Trophoblast cell (in vitro differentiated cells and primary cell): ENCODE measurements around the gene DUOXA2.

ENCODE experiments used
- DNase-seq, 2 donors: peaks; one replicate each; pipeline ENCODE4 v3.0.0-alpha.2; 2016
- H2AFZ ChIP-seq: 2 replicates; pipeline ENCODE4 v1.6.1; 2013; ENCODE audit warnings: low read length, moderate library complexity, mild to moderate bottlenecking; ENCODE audit not compliant: insufficient read depth, poor library complexity
- H2AK5ac ChIP-seq: 2 replicates; pipeline ENCODE4 v1.6.1; 2013; ENCODE audit warnings: mild to moderate bottlenecking, low read length
- H2BK120ac ChIP-seq: 2 replicates; pipeline ENCODE4 v1.6.1; 2013; ENCODE audit warnings: low read length, mild to moderate bottlenecking, moderate library complexity; ENCODE audit not compliant: insufficient read depth, poor library complexity
- H2BK12ac ChIP-seq: 2 replicates; pipeline ENCODE4 v1.6.1; 2013; ENCODE audit warnings: mild to moderate bottlenecking, low read length, moderate library complexity
- H2BK5ac ChIP-seq: 2 replicates; pipeline ENCODE4 v1.6.1; 2013; ENCODE audit warnings: low read length, low read depth, moderate library complexity, mild to moderate bottlenecking; ENCODE audit not compliant: poor library complexity
- H3K14ac ChIP-seq: 2 replicates; pipeline ENCODE4 v1.6.1; 2013; ENCODE audit warnings: mild to moderate bottlenecking, low read length
- H3K18ac ChIP-seq: 2 replicates; pipeline ENCODE4 v1.6.1; 2013; ENCODE audit warnings: mild to moderate bottlenecking, low read length
- H3K23ac ChIP-seq: 2 replicates; pipeline ENCODE4 v1.6.1; 2013; ENCODE audit warnings: low read length
- H3K27ac ChIP-seq: 2 replicates; pipeline ENCODE4 v1.5.1; 2013; ENCODE audit warnings: low read depth, mild to moderate bottlenecking, inconsistent platforms, low read length, moderate library complexity
- H3K27me3 ChIP-seq: 2 replicates; pipeline ENCODE4 v1.6.1; 2013; ENCODE audit warnings: inconsistent platforms, mild to moderate bottlenecking, low read length, moderate library complexity; ENCODE audit not compliant: insufficient read depth
- H3K36me3 ChIP-seq, 2 experiments: 1 replicate in 1 of 2; 2 replicates in 1 of 2; pipeline ENCODE4 v1.6.1; 2013; ENCODE audit warnings: low read length in 2 of 2, mild to moderate bottlenecking in 2 of 2, moderate library complexity in 1 of 2; ENCODE audit not compliant: insufficient read depth in 2 of 2, control insufficient read depth in 1 of 2
- H3K4ac ChIP-seq: 2 replicates; pipeline ENCODE4 v1.6.1; 2013; ENCODE audit warnings: low read depth, mild to moderate bottlenecking, low read length, moderate library complexity
- H3K4me1 ChIP-seq, 2 experiments: 1 replicate in 1 of 2; 2 replicates in 1 of 2; pipeline ENCODE4 v1.6.1; 2013; ENCODE audit warnings: low read length in 2 of 2, mild to moderate bottlenecking in 2 of 2, moderate library complexity in 1 of 2; ENCODE audit not compliant: insufficient read depth in 2 of 2, control insufficient read depth in 1 of 2
- H3K4me2 ChIP-seq: 2 replicates; pipeline ENCODE4 v1.6.1; 2013; ENCODE audit warnings: inconsistent platforms, mild to moderate bottlenecking, low read length, moderate library complexity
- H3K4me3 ChIP-seq: 2 replicates; pipeline ENCODE4 v1.5.1; 2013; ENCODE audit warnings: mild to moderate bottlenecking, low read depth, low read length, inconsistent platforms
- H3K79me1 ChIP-seq: one replicate; pipeline ENCODE4 v1.6.1; 2013; ENCODE audit warnings: low read length
- H3K79me2 ChIP-seq: 2 replicates; pipeline ENCODE4 v1.6.1; 2013; ENCODE audit warnings: low read length, mild to moderate bottlenecking; ENCODE audit not compliant: control insufficient read depth, insufficient read depth, poor library complexity
- H3K9ac ChIP-seq: 2 replicates; pipeline ENCODE4 v1.6.1; 2013; ENCODE audit warnings: mild to moderate bottlenecking, low read length
- H3K9me3 ChIP-seq: 2 replicates; pipeline ENCODE4 v1.6.1; 2013; ENCODE audit warnings: low read depth, mild to moderate bottlenecking, control low read depth, inconsistent platforms, low read length; ENCODE audit not compliant: insufficient read depth
- H4K12ac ChIP-seq: 2 replicates; pipeline ENCODE4 v1.6.1; 2013; ENCODE audit warnings: low read depth, mild to moderate bottlenecking, low read length, moderate library complexity
- H4K8ac ChIP-seq: 2 replicates; pipeline ENCODE4 v1.6.1; 2013; ENCODE audit warnings: low read depth, mild to moderate bottlenecking, low read length, moderate library complexity
- H4K91ac ChIP-seq: one replicate; pipeline ENCODE4 v1.6.1; 2013; ENCODE audit warnings: low read depth, mild to moderate bottlenecking, low read length, moderate library complexity
- WGBS: extraction: QIAGEN DNeasy Blood & Tissue Kit; methylation state at CpG from one replicate; pipeline ENCODE4 v1.1.7; 2013; ENCODE audit warnings: missing lambda C conversion rate; ENCODE audit not compliant: insufficient read length, insufficient coverage; ENCODE audit errors: extremely low coverage; 5-methylcytosine and 5-hydroxymethylcytosine counted together

The DUOXA2 gene

DNA sequence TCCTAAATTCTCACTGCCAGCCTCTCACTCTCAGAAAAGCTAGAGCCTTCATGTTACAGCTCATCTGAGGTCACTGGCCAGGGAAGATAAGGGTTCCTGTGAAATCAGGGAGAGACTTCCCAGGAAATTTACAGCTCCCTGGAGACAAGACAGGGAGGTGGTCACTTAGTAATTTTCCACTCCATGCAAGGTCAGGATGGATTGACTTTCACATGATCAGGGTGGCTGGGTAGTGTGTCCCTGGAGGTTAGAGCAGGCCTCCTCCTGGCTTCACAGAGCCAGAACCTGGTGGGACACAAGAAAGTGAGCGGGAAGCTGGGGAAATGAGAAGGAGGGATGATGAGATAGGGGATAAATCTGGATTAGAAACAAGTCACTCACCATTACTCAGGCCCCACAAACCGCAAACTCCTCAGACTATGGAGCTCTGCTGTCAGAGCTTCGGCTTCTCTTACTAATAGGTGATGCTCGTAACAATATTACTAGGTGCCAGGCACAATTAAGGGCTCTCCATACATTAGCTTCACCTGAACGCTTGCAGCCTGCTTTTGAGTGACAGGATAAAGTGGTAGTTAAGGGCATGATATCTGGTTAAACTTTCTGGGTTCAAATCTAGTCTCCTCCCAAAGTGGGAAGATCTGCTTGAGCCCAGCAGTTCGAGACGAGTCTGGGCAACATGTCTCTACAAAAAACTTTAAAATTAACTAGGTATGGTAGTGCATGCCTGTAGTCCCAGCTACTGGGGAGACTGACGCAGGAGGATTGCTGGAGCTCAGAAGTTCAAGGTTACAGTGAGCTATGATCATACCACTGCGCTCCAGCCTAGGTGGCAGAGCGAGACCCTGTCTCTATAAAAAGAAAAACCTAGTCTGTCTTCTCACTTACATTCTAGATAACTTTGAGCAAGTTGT is 25.1 kb upstream of the DUOXA2 start:
- Histone ChIP-seq H3K4me3 (no peak overlapping the region), H3K79me2 (no peaks in the 10 kb centered on the region), H3K9ac (no peak overlapping the region), H2AFZ (no peak overlapping the region), H3K4me1 (no peaks in the 10 kb centered on the region), H3K9me3 (no peaks in the 10 kb centered on the region), H3K79me1 (no peaks in the 10 kb centered on the region), H3K14ac (no peak overlapping the region), H3K18ac (no peak overlapping the region), H3K27me3 (no peaks in the 10 kb centered on the region), H2BK120ac (no peak overlapping the region), H2BK5ac (no peak overlapping the region), H3K27ac (no peak overlapping the region), H4K12ac (no peak overlapping the region), H3K36me3 (no peaks in the 10 kb centered on the region), H2AK5ac (no peak overlapping the region), H3K4me2 (no peak overlapping the region), H3K4ac (no peak overlapping the region), H4K91ac (no peak overlapping the region), H4K8ac (no peak overlapping the region), H2BK12ac (no peak overlapping the region), H3K23ac (no peak overlapping the region)
- DNase-seq, result no peak
- no CpG with 5 or more reads among the region's 10 CpGs for WGBS

DNA sequence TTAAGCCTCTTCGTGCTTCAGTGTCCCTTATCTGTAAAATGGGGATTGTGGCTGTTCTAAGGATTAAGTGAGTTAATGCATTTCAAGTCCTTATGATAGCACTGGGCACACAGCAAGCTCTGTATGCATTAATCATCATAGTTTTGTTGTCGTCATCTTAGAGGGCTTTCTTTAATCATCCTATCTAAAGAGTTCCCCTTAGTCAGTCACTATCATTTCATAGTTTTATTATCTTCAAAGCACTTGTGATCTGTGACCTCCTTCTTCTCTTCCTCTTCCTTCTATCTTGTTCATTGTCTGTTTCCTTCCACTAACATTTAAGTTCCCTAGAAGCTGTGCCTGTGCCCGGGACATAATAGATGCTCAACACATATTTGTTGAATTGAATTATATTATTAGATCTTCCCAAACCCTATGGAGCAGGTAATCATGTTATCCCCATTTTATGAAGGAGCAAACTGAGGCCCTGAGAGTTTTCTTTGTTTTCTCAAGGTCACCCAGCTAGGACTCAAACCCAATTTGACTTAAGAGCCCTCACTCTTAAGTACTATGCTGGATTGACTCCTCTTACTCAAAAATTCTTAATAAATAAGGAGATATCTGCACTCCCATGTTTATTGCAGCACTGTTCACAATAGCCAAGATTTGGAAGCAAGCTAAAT is 24.3 kb upstream of the DUOXA2 start:
- Histone ChIP-seq H3K18ac (no peak overlapping the region), H2AFZ (no peak overlapping the region), H3K9ac (no peak overlapping the region), H2AK5ac (no peak overlapping the region), H3K23ac (no peak overlapping the region), H3K36me3 (no peaks in the 10 kb centered on the region), H2BK12ac (no peak overlapping the region), H3K4me1 (no peaks in the 10 kb centered on the region), H3K9me3 (peaks cover 2% of the 10 kb centered on the region), H3K4ac (no peak overlapping the region), H3K4me2 (no peak overlapping the region), H2BK5ac (no peak overlapping the region), H3K79me1 (no peaks in the 10 kb centered on the region), H3K27ac (no peak overlapping the region), H4K8ac (no peak overlapping the region), H4K12ac (no peak overlapping the region), H3K14ac (no peak overlapping the region), H4K91ac (no peak overlapping the region), H3K4me3 (no peak overlapping the region), H3K27me3 (no peaks in the 10 kb centered on the region), H2BK120ac (no peak overlapping the region), H3K79me2 (no peaks in the 10 kb centered on the region)
- no peak for DNase-seq
- WGBS, result no CpG with 5 or more reads among the region's 3 CpGs

DNA sequence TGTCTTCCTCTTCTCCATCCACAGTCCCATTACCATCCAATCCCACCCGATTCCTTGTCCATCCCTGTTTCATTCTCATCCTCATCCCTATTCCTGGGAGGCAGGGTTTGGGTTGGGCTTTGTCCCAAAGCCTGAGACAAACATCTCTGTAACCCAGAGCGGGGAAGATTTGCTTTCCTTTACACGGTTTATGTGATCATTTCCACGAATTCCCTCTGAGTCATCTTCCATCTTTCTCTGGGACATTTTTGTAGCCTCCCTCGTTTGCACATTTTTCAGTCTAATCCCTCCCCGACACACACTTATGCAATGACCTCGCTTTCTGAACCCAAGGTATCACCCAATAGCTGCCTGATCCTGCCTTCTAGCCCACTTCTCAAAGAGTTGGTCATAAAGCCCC is 23.0 kb upstream of the DUOXA2 start:
- no peak overlapping the region for H3K23ac ChIP-seq
- no peaks in the 10 kb centered on the region for H3K4me1 ChIP-seq
- no peak overlapping the region for H3K18ac ChIP-seq
- no peak overlapping the region for H2AFZ ChIP-seq
- no peak overlapping the region for H3K4ac ChIP-seq
- no peak overlapping the region for H3K4me3 ChIP-seq
- H2AK5ac ChIP-seq, result no peak overlapping the region
- H3K14ac ChIP-seq, result no peak overlapping the region
- no peak overlapping the region for H4K12ac ChIP-seq
- H2BK5ac ChIP-seq, result no peak overlapping the region
- no peak overlapping the region for H4K8ac ChIP-seq
- H2BK12ac ChIP-seq, result no peak overlapping the region
- H3K27me3 ChIP-seq, result no peaks in the 10 kb centered on the region
- no peak for DNase-seq
- no peak overlapping the region for H3K4me2 ChIP-seq
- H3K36me3 ChIP-seq, result no peaks in the 10 kb centered on the region
- no peak overlapping the region for H4K91ac ChIP-seq
- no CpG with 5 or more reads among the region's 7 CpGs for WGBS
- H2BK120ac ChIP-seq, result no peak overlapping the region
- no peaks in the 10 kb centered on the region for H3K79me1 ChIP-seq
- H3K27ac ChIP-seq, result no peak overlapping the region
- H3K79me2 ChIP-seq, result no peaks in the 10 kb centered on the region
- no peak overlapping the region for H3K9ac ChIP-seq
- peaks cover 2% of the 10 kb centered on the region for H3K9me3 ChIP-seq

DNA sequence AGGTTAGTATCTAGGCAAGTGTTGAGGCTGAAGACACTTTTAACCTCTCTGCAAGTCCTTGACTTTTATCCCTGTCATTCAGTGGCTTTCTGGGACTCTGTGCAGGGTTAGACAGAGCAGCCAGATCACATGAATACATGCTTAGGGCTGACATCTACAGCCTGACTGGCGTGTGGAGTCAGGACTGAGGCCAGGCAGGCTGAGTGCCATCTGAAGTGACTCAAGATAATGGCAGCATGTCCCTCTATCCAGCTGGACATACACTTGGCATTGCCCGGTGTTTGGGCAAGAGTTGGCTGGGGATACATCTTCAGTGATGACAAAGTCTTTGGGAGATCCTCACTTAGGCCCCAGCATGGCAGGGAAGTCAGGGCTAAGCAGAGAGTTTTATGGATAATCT is 22.6 kb upstream of the DUOXA2 start:
- peaks cover 2% of the 10 kb centered on the region for H3K9me3 ChIP-seq
- no peaks in the 10 kb centered on the region for H3K27me3 ChIP-seq
- H3K23ac ChIP-seq, result no peak overlapping the region
- H3K18ac ChIP-seq, result no peak overlapping the region
- H2AFZ ChIP-seq, result no peak overlapping the region
- H4K8ac ChIP-seq, result no peak overlapping the region
- no peaks in the 10 kb centered on the region for H3K79me2 ChIP-seq
- no peak overlapping the region for H3K14ac ChIP-seq
- no peak overlapping the region for H3K9ac ChIP-seq
- H3K4me2 ChIP-seq, result no peak overlapping the region
- H3K79me1 ChIP-seq, result no peaks in the 10 kb centered on the region
- no peak overlapping the region for H2BK5ac ChIP-seq
- no peak overlapping the region for H4K91ac ChIP-seq
- H4K12ac ChIP-seq, result no peak overlapping the region
- no peak overlapping the region for H3K27ac ChIP-seq
- H3K4me1 ChIP-seq, result no peaks in the 10 kb centered on the region
- no peak overlapping the region for H3K4me3 ChIP-seq
- H3K4ac ChIP-seq, result no peak overlapping the region
- H2BK12ac ChIP-seq, result no peak overlapping the region
- no peak overlapping the region for H2BK120ac ChIP-seq
- DNase-seq, result no peak
- no peaks in the 10 kb centered on the region for H3K36me3 ChIP-seq
- no CpG with 5 or more reads among the region's 2 CpGs for WGBS
- H2AK5ac ChIP-seq, result no peak overlapping the region
